B cell (primary cell): ENCODE results near the gene LRRC37A2. TPM values are rescaled to one million over a fixed set of nuclear protein-coding genes. Genes with fewer than 3 reads are reported as not detected.
"Not testable (repeated sequence)": the region's sequence is repeated elsewhere in the genome, so short reads cannot be mapped to it uniquely, and the experiment has no call there.

Experiments used
- ATAC-seq: fragments of 200-7000 bp; cut with Tn5 transposase; one replicate; pipeline ENCODE4 v1.10.0; 2021; ENCODE audit warnings: low read depth, mild to moderate bottlenecking, moderate number of reproducible peaks, moderate library complexity
- CTCF ChIA-PET: fragments of 350-600 bp; sonication (Branson Sonifier 250); formaldehyde crosslinking; loops from one replicate; lab custom pipeline; 2021; ENCODE audit warnings: antibody characterized with exemption, inconsistent platforms; lab: Charles Lee
- POLR2A ChIA-PET: fragments of 350-600 bp; sonication (Branson Sonifier 250); formaldehyde crosslinking; loops from one replicate; lab custom pipeline; 2021; ENCODE audit warnings: antibody characterized with exemption; lab: Charles Lee
- DNase-seq: peaks from one replicate; pipeline ENCODE4 v3.0.0; 2013
- H2AFZ ChIP-seq: 2 replicates; pipeline ENCODE4 v1.6.1; 2012; ENCODE audit warnings: mild to moderate bottlenecking, low read depth, low read length; ENCODE audit not compliant: insufficient read depth, poor library complexity, severe bottlenecking
- H3K27ac ChIP-seq, 2 donors: 1 replicate in 1 of 2; 2 replicates in 1 of 2; pipeline ENCODE4 v1.5.1; 2012 to 2013; ENCODE audit warnings: low read length in 2 of 2, mild to moderate bottlenecking in 2 of 2, moderate library complexity in 1 of 2
- H3K27me3 ChIP-seq, 4 experiments: fragments of 200-600 bp in 1 of 4; sonication (generic) in 1 of 4; replicated peaks in 1 of 4; 1 replicate in 2 of 4; 2 replicates in 2 of 4; pipeline versions ENCODE4 v1.6.1 to v1.7.0; 2013 to 2016; ENCODE audit warnings: low read length in 3 of 4, mild to moderate bottlenecking in 2 of 4, mixed read lengths in 1 of 4, moderate library complexity in 1 of 4; ENCODE audit not compliant: insufficient read depth in 4 of 4, control insufficient read depth in 3 of 4; ENCODE audit errors: control extremely low read depth in 1 of 4
- H3K36me3 ChIP-seq, 2 experiments: replicated peaks in 1 of 2; 1 replicate in 1 of 2; 2 replicates in 1 of 2; pipeline versions ENCODE4 v1.6.1 to v1.7.1; 2013; ENCODE audit warnings: low read length in 1 of 2; ENCODE audit not compliant: insufficient read depth in 2 of 2, control insufficient read depth in 1 of 2; ENCODE audit errors: control extremely low read depth in 1 of 2, extremely low read depth in 1 of 2
- H3K4me1 ChIP-seq, 2 donors: fragments of 200-600 bp in 1 of 2; sonication (generic) in 1 of 2; 1 replicate in 1 of 2; 2 replicates in 1 of 2; pipeline versions ENCODE4 v1.5.1 to v1.6.1; 2013 to 2017; ENCODE audit warnings: low read length in 2 of 2; ENCODE audit not compliant: control insufficient read depth in 2 of 2, insufficient read depth in 2 of 2
- H3K4me2 ChIP-seq: replicated peaks from 2 replicates; pipeline ENCODE3; 2012; ENCODE audit warnings: mild to moderate bottlenecking, low read depth, low read length; ENCODE audit not compliant: poor library complexity, severe bottlenecking
- H3K4me3 ChIP-seq, 5 experiments: fragments of 200-600 bp in 1 of 5; sonication (generic) in 1 of 5; 1 replicate in 3 of 5; 2 replicates in 2 of 5; pipeline versions ENCODE4 v1.5.1 to v1.7.0; 2011 to 2016; ENCODE audit warnings: low read length in 4 of 5, mild to moderate bottlenecking in 4 of 5, low read depth in 2 of 5, control low read depth in 1 of 5, moderate library complexity in 1 of 5; ENCODE audit not compliant: insufficient read depth in 1 of 5; ENCODE audit errors: control extremely low read depth in 1 of 5, extremely low read depth in 1 of 5
- H3K79me2 ChIP-seq: fragments of 200-600 bp; sonication (generic); one replicate; pipeline ENCODE4 v1.6.0; 2016; ENCODE audit warnings: low read length; ENCODE audit not compliant: control insufficient read depth, insufficient read depth
- H3K9ac ChIP-seq: fragments of 200-600 bp; sonication (generic); 2 replicates; pipeline ENCODE4 v1.6.1; 2017; ENCODE audit warnings: mild to moderate bottlenecking, low read length, moderate library complexity
- H3K9me3 ChIP-seq, 3 donors: one replicate each; pipeline versions ENCODE4 v1.6.1 to v1.7.1; 2013; ENCODE audit warnings: low read length in 2 of 3; ENCODE audit not compliant: control insufficient read depth in 2 of 3, insufficient read depth in 1 of 3; ENCODE audit errors: control extremely low read depth in 1 of 3
- H4K20me1 ChIP-seq: 2 replicates; pipeline ENCODE4 v1.6.0; 2012; ENCODE audit warnings: mild to moderate bottlenecking, low read length; ENCODE audit not compliant: insufficient read depth, control insufficient read depth, poor library complexity, severe bottlenecking
- H3K27ac Mint-ChIP-seq: one replicate; pipeline ENCODE4 v1.8.0; 2021; ENCODE audit warnings: mixed read lengths
- H3K27me3 Mint-ChIP-seq: one replicate; pipeline ENCODE4 v1.8.0; 2021; ENCODE audit warnings: mixed read lengths
- H3K4me1 Mint-ChIP-seq: one replicate; pipeline ENCODE4 v1.8.0; 2021; ENCODE audit warnings: mixed read lengths
- H3K4me3 Mint-ChIP-seq: one replicate; pipeline ENCODE4 v1.8.0; 2021; ENCODE audit warnings: mixed read lengths
- H3K9me3 Mint-ChIP-seq: one replicate; pipeline ENCODE4 v1.8.0; 2022; ENCODE audit warnings: mixed read lengths; ENCODE audit not compliant: insufficient read depth
- WGBS: methylation state at CpG from one replicate; pipeline ENCODE4 v1.1.5; 2013; ENCODE audit warnings: missing lambda C conversion rate; ENCODE audit not compliant: insufficient coverage; 5-methylcytosine and 5-hydroxymethylcytosine counted together
- intact Hi-C: fragments of 100-400 bp; cut with micrococcal nuclease; formaldehyde crosslinking; loops from one replicate; pipeline ENCODE4 v1.10.0; 2022
- polyA plus RNA-seq: library from polyadenylated mRNA; depleted of rRNA; stranded (reverse); fragments of >200 nt; gene quantifications from 2 replicates; pipeline ENCODE4 v1.2.3, GENCODE V29; 2012
- total RNA-seq, 2 donors: library from RNA; stranded (reverse); fragments of 120-200 nt in 1 of 2; gene quantifications; 1 replicate in 1 of 2; 2 replicates in 1 of 2; pipeline versions ENCODE4 v1.2.3 to v1.2.4, GENCODE V29; 2013 to 2022

LRRC37A2 gene
- total and polyA plus RNA-seq, 2 donors (not counting 1 experiment from before 2014, with no cell fraction given) = 17.8 to 46.5 TPM

- H2AFZ ChIP-seq, H3K4me1 Mint-ChIP-seq, H3K79me2 ChIP-seq, CTCF ChIA-PET, H3K27ac ChIP-seq, intact Hi-C loops, POLR2A ChIA-PET, H3K27ac Mint-ChIP-seq, H3K9me3 ChIP-seq, H3K9ac ChIP-seq, H3K4me3 ChIP-seq, H3K4me3 Mint-ChIP-seq, H4K20me1 ChIP-seq, H3K4me1 ChIP-seq, H3K4me2 ChIP-seq, H3K27me3 ChIP-seq, H3K36me3 ChIP-seq, ATAC-seq, H3K9me3 Mint-ChIP-seq, DNase-seq, H3K27me3 Mint-ChIP-seq: not testable (repeated sequence)
- WGBS = no CpG with 5 or more reads among the region's 3 CpGs
Measured at GRCh38 chr17:46478823-46479222, 33.4 kb upstream of the LRRC37A2 start.

- H3K36me3 ChIP-seq, H3K4me3 ChIP-seq, H3K9me3 Mint-ChIP-seq, H3K27ac ChIP-seq, ATAC-seq, H2AFZ ChIP-seq, H3K27ac Mint-ChIP-seq, H3K4me1 Mint-ChIP-seq, H3K9me3 ChIP-seq, H3K9ac ChIP-seq, H3K4me2 ChIP-seq, POLR2A ChIA-PET, H3K4me1 ChIP-seq, H3K27me3 Mint-ChIP-seq, H3K27me3 ChIP-seq, H3K79me2 ChIP-seq, H3K4me3 Mint-ChIP-seq, CTCF ChIA-PET, DNase-seq, intact Hi-C loops, H4K20me1 ChIP-seq: not testable (repeated sequence)
- no CpG with 5 or more reads among the region's 2 CpGs for WGBS
Measured at GRCh38 chr17:46481310-46481709, 31.0 kb upstream of the LRRC37A2 start.

GRCh38 chr17:46492021-46492420, 20.2 kb upstream of the LRRC37A2 start:
- WGBS = no CpG with 5 or more reads among the region's 16 CpGs
- H4K20me1 ChIP-seq, H3K27me3 ChIP-seq, H3K9me3 Mint-ChIP-seq, H2AFZ ChIP-seq, H3K4me3 Mint-ChIP-seq, H3K9ac ChIP-seq, H3K4me2 ChIP-seq, H3K27me3 Mint-ChIP-seq, H3K36me3 ChIP-seq, H3K27ac ChIP-seq, H3K27ac Mint-ChIP-seq, ATAC-seq, H3K79me2 ChIP-seq, H3K4me1 ChIP-seq, H3K9me3 ChIP-seq, DNase-seq, CTCF ChIA-PET, POLR2A ChIA-PET, H3K4me1 Mint-ChIP-seq, intact Hi-C loops, H3K4me3 ChIP-seq: not testable (repeated sequence)

GRCh38 chr17:46499437-46500139, 12.7 kb upstream of the LRRC37A2 start:
- H3K4me2 ChIP-seq, H3K9me3 ChIP-seq, DNase-seq, ATAC-seq, POLR2A ChIA-PET, H3K36me3 ChIP-seq, H3K4me1 Mint-ChIP-seq, H3K27me3 Mint-ChIP-seq, H3K27me3 ChIP-seq, H2AFZ ChIP-seq, H3K9me3 Mint-ChIP-seq, H3K4me3 ChIP-seq, intact Hi-C loops, H3K27ac ChIP-seq, H4K20me1 ChIP-seq, H3K4me1 ChIP-seq, H3K79me2 ChIP-seq, CTCF ChIA-PET, H3K9ac ChIP-seq, H3K27ac Mint-ChIP-seq, H3K4me3 Mint-ChIP-seq: not testable (repeated sequence)
- WGBS = no CpG with 5 or more reads among the region's 6 CpGs
